ENCODE measurements around the gene TRIM2. TPM values are rescaled to one million over a fixed set of nuclear protein-coding genes. Genes with fewer than 3 reads are reported as not detected.
A peak's percentile ranks its signal among the peaks of the same experiment; 100 is the strongest.

The TRIM2 gene
- total RNA-seq, 1 experiment from 2014 or later = 49.6 TPM

GRCh38 chr4:153234885-153235284 is 30.6 kb downstream of the TRIM2 start:
- Mint-ChIP-seq H3K27me3 (ENCODE audit: unreplicated experiment) (no peaks in the 10 kb centered on the region), H3K4me3 (ENCODE audit: low read depth, unreplicated experiment) (no peak overlapping the region), H3K27ac (ENCODE audit: unreplicated experiment) (peak overlapping the region; percentile 22), H3K36me3 (ENCODE audit: insufficient read depth, unreplicated experiment) (peaks cover 24% of the 10 kb centered on the region), H3K9me3 (ENCODE audit: low read depth, unreplicated experiment) (no peaks in the 10 kb centered on the region), H3K4me1 (ENCODE audit: low read depth, unreplicated experiment) (peaks cover 37% of the 10 kb centered on the region)
- CTCF ChIA-PET = no interaction called here
- no peak for DNase-seq
- TF ChIP-seq, protein P1, sequence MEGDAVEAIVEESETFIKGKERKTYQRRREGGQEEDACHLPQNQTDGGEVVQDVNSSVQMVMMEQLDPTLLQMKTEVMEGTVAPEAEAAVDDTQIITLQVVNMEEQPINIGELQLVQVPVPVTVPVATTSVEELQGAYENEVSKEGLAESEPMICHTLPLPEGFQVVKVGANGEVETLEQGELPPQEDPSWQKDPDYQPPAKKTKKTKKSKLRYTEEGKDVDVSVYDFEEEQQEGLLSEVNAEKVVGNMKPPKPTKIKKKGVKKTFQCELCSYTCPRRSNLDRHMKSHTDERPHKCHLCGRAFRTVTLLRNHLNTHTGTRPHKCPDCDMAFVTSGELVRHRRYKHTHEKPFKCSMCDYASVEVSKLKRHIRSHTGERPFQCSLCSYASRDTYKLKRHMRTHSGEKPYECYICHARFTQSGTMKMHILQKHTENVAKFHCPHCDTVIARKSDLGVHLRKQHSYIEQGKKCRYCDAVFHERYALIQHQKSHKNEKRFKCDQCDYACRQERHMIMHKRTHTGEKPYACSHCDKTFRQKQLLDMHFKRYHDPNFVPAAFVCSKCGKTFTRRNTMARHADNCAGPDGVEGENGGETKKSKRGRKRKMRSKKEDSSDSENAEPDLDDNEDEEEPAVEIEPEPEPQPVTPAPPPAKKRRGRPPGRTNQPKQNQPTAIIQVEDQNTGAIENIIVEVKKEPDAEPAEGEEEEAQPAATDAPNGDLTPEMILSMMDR (IDR thresholded peaks at IDR 0.05; ENCODE audit: unreplicated experiment) = no peak
- no TSS peak for BruUV-seq (replicated peaks)
- intact Hi-C loops (cut with micrococcal nuclease; ENCODE audit: unreplicated experiment) = no loop called here

GRCh38 chr4:153238135-153238919 is 34.1 kb downstream of the TRIM2 start:
- H3K4me3 Mint-ChIP-seq (ENCODE audit: low read depth, unreplicated experiment) = no peak overlapping the region
- H3K27me3 Mint-ChIP-seq (ENCODE audit: unreplicated experiment) = no peaks in the 10 kb centered on the region
- no peak overlapping the region for H3K27ac Mint-ChIP-seq (ENCODE audit: unreplicated experiment)
- intact Hi-C loops (cut with micrococcal nuclease; ENCODE audit: unreplicated experiment) = no loop called here
- CTCF ChIA-PET = no interaction called here
- TF ChIP-seq, protein P1 (IDR thresholded peaks at IDR 0.05; ENCODE audit: unreplicated experiment) = no peak
- no peak for DNase-seq
- peaks cover 15% of the 10 kb centered on the region for H3K36me3 Mint-ChIP-seq (ENCODE audit: insufficient read depth, unreplicated experiment)
- no peaks in the 10 kb centered on the region for H3K9me3 Mint-ChIP-seq (ENCODE audit: low read depth, unreplicated experiment)
- BruUV-seq (replicated peaks) = no TSS peak
- peaks cover 48% of the 10 kb centered on the region for H3K4me1 Mint-ChIP-seq (ENCODE audit: low read depth, unreplicated experiment)

GRCh38 chr4:153239409-153239808 is 35.2 kb downstream of the TRIM2 start:
- Mint-ChIP-seq H3K27ac (ENCODE audit: unreplicated experiment) (no peak overlapping the region), H3K36me3 (ENCODE audit: insufficient read depth, unreplicated experiment) (peaks cover 11% of the 10 kb centered on the region), H3K9me3 (ENCODE audit: low read depth, unreplicated experiment) (no peaks in the 10 kb centered on the region), H3K4me3 (ENCODE audit: low read depth, unreplicated experiment) (no peak overlapping the region), H3K4me1 (ENCODE audit: low read depth, unreplicated experiment) (peaks cover 37% of the 10 kb centered on the region), H3K27me3 (ENCODE audit: unreplicated experiment) (no peaks in the 10 kb centered on the region)
- no peak for DNase-seq
- TF ChIP-seq, protein P1 (IDR thresholded peaks at IDR 0.05; ENCODE audit: unreplicated experiment) = no peak
- CTCF ChIA-PET = no interaction called here
- intact Hi-C loops (cut with micrococcal nuclease; ENCODE audit: unreplicated experiment) = no loop called here
- BruUV-seq (replicated peaks) = no TSS peak

DNA sequence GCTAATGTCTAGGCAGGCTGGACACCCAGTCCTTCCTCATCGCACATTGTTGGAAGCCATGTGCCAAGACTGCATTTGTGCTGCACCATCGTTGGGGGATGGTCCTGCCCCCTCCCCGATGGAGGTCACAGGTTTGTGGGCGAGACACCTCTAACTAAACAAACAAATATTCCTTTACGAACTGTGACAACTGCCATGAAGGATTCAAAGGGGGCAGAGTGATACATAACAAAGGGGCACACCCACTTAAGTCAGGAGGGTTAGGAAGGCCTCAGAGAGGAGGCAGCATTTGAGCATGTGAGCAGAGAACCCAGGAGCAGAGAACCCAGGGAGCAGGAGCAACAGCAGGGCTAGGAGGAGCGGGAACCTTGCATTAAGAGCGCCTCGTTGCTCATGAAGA is 37.1 kb downstream of the TRIM2 start:
- BruUV-seq (replicated peaks) = no TSS peak
- peaks cover 28% of the 10 kb centered on the region for H3K4me1 Mint-ChIP-seq (ENCODE audit: low read depth, unreplicated experiment)

More for the DNA sequence above, 37.1 kb downstream of the TRIM2 start:
- no peaks in the 10 kb centered on the region for H3K27me3 Mint-ChIP-seq (ENCODE audit: unreplicated experiment)
- H3K27ac Mint-ChIP-seq (ENCODE audit: unreplicated experiment) = no peak overlapping the region
- peaks cover 11% of the 10 kb centered on the region for H3K36me3 Mint-ChIP-seq (ENCODE audit: insufficient read depth, unreplicated experiment)
- H3K4me3 Mint-ChIP-seq (ENCODE audit: low read depth, unreplicated experiment) = no peak overlapping the region
- no peak for DNase-seq
- CTCF ChIA-PET = no interaction called here
- H3K9me3 Mint-ChIP-seq (ENCODE audit: low read depth, unreplicated experiment) = no peaks in the 10 kb centered on the region
- TF ChIP-seq, protein P1 (IDR thresholded peaks at IDR 0.05; ENCODE audit: unreplicated experiment) = no peak
- intact Hi-C loops (cut with micrococcal nuclease; ENCODE audit: unreplicated experiment) = no loop called here
